Psoas muscle (tissue), 8 donors: ENCODE data around the gene COPG2. TPM values are rescaled to one million over a fixed set of nuclear protein-coding genes. Genes with fewer than 3 reads are reported as not detected.

Source experiments
- ATAC-seq, 4 donors: fragments of 200-7000 bp; cut with Tn5 transposase; one replicate each; pipeline ENCODE4 v1.9.1; 2020; ENCODE audit warnings: moderate library complexity in 3 of 4, mild to moderate bottlenecking in 2 of 4
- DNase-seq, 2 donors: peaks; one replicate each; pipeline ENCODE4 v3.0.0-alpha.2; 2020
- H3K27ac ChIP-seq: fragments of 200-600 bp; one replicate; pipeline ENCODE4 v1.8.0; 2022
- H3K27me3 ChIP-seq, 3 donors: fragments of 200-600 bp in 1 of 3; one replicate each; pipeline versions ENCODE4 v1.6.1 to v1.8.0; 2013 to 2022; ENCODE audit warnings: low read length in 2 of 3, mild to moderate bottlenecking in 2 of 3, moderate library complexity in 1 of 3; ENCODE audit not compliant: insufficient read depth in 3 of 3
- H3K36me3 ChIP-seq, 2 donors: fragments of 200-600 bp in 1 of 2; one replicate each; pipeline versions ENCODE4 v1.6.1 to v1.8.0; 2013 to 2022; ENCODE audit warnings: low read depth in 1 of 2, mild to moderate bottlenecking in 1 of 2, moderate library complexity in 1 of 2; ENCODE audit not compliant: insufficient read depth in 1 of 2
- H3K4me1 ChIP-seq: fragments of 200-600 bp; one replicate; pipeline ENCODE4 v1.8.0; 2022
- H3K4me3 ChIP-seq: fragments of 200-600 bp; one replicate; pipeline ENCODE4 v1.8.0; 2022; ENCODE audit warnings: mild to moderate bottlenecking
- H3K9me3 ChIP-seq: fragments of 200-600 bp; one replicate; pipeline ENCODE4 v1.8.0; 2022
- WGBS, 3 donors: extraction: QIAGEN DNeasy Blood & Tissue Kit; methylation state at CpG; one replicate each; pipeline versions ENCODE4 v1.1.6 to v1.1.7; 2013; 5-methylcytosine and 5-hydroxymethylcytosine counted together
- intact Hi-C, 2 donors: fragments of 100-400 bp; cut with DNase I; formaldehyde crosslinking; loops; one replicate each; pipeline versions ENCODE4 v1.11.0 to v1.14.2; 2022
- polyA plus RNA-seq, 3 donors: library from polyadenylated mRNA; stranded (reverse); fragments of 200-250 nt; gene quantifications; one replicate each; pipeline ENCODE4 v1.2.3, GENCODE V29; 2013
- total RNA-seq, 4 donors: library from RNA; stranded (reverse); fragmentation: NEBNext Ultra II Directional in 2 of 4; extraction: Animal tissue kit (Norgen Biotek cat#: 25700) in 2 of 4; gene quantifications; one replicate each; pipeline versions ENCODE4 v1.2.1 to v1.2.4, GENCODE V29; 2021 to 2023
- TF ChIP-seq, protein P1 (sequence below): fragments of 200-600 bp; IDR thresholded peaks from one replicate; pipeline ENCODE4 v1.8.0; 2022; ENCODE audit warnings: antibody characterized with exemption
- donor health status: healthy with polysubstance abuse.
- donor health status: DM: no; HTN: no; CAD: no; lungs with moderate emphysema.
- donor health status: Bipolar disorder and iron deficiency.
- donor health status: healthy.
- donor health status: DM: yes; HTN: yes; CAD: no.
- donor health status: DM: no; HTN: no; CAD: no.
- donor health status: DM: no; HTN: no; CAD: no.
- donor health status: DM: yes; HTN: yes; CAD: no.

COPG2 gene
- total and polyA plus RNA-seq, 7 donors: 9.6 to 21.5 (median 13.2) TPM

GRCh38 chr7:130703851-130704250 is 35.3 kb upstream of the COPG2 start:
- intact Hi-C loops: no loop called here
- TF ChIP-seq, protein P1, sequence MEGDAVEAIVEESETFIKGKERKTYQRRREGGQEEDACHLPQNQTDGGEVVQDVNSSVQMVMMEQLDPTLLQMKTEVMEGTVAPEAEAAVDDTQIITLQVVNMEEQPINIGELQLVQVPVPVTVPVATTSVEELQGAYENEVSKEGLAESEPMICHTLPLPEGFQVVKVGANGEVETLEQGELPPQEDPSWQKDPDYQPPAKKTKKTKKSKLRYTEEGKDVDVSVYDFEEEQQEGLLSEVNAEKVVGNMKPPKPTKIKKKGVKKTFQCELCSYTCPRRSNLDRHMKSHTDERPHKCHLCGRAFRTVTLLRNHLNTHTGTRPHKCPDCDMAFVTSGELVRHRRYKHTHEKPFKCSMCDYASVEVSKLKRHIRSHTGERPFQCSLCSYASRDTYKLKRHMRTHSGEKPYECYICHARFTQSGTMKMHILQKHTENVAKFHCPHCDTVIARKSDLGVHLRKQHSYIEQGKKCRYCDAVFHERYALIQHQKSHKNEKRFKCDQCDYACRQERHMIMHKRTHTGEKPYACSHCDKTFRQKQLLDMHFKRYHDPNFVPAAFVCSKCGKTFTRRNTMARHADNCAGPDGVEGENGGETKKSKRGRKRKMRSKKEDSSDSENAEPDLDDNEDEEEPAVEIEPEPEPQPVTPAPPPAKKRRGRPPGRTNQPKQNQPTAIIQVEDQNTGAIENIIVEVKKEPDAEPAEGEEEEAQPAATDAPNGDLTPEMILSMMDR: no peak

DNA sequence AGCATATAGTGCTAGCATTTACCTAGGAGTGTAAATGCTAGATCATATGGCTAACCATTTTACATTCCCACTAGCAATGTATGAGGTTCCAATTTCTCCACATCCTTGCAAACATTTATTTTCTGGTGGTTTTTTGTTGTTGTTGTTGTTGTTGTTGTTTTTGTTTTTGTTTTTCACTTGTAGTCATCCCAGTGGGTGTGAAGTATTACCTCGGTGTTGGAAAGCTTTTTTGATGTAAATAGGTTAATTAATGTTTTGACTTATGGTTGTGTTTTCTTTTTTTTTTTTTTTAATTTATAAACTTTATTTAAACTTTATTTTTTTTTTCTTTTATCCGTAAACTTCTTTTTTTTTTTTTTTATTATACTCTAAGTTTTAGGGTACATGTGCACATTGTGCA is 33.1 kb upstream of the COPG2 start:
- H3K27ac ChIP-seq: no peak overlapping the region
- intact Hi-C loops: no loop called here
- 92 to 97% (median 94%) methylated on average over 2 of the region's 2 CpGs for WGBS, 3 donors
- no peaks in the 10 kb centered on the region for H3K9me3 ChIP-seq
- H3K36me3 ChIP-seq: no peaks in the 10 kb centered on the region
- ATAC-seq (no peak), DNase-seq (no peak)
- H3K4me1 ChIP-seq: no peaks in the 10 kb centered on the region
- H3K4me3 ChIP-seq: no peak overlapping the region
- H3K27me3 ChIP-seq: no peaks in the 10 kb centered on the region
- TF ChIP-seq, protein P1: no peak

More at GRCh38 chr7:130703851-130704250, 35.3 kb upstream of the COPG2 start:
- no peaks in the 10 kb centered on the region for H3K36me3 ChIP-seq
- H3K27me3 ChIP-seq: no peaks in the 10 kb centered on the region
- no peaks in the 10 kb centered on the region for H3K9me3 ChIP-seq
- WGBS, 3 donors: 91 to 95% (median 95%) methylated on average over 1 of the region's 1 CpG
- H3K27ac ChIP-seq: no peak overlapping the region
- no peak overlapping the region for H3K4me3 ChIP-seq
- DNase-seq (no peak), ATAC-seq (no peak)
- no peaks in the 10 kb centered on the region for H3K4me1 ChIP-seq

GRCh38 chr7:130700760-130701159 is 32.2 kb upstream of the COPG2 start:
- WGBS, 3 donors: 95 to 100% (median 100%) methylated on average over 1 of the region's 1 CpG
- Histone ChIP-seq H3K4me3 (no peak overlapping the region), H3K4me1 (no peaks in the 10 kb centered on the region), H3K36me3 (no peaks in the 10 kb centered on the region), H3K27ac (no peak overlapping the region), H3K27me3 (no peaks in the 10 kb centered on the region), H3K9me3 (no peaks in the 10 kb centered on the region)
- intact Hi-C loops: no loop called here
- TF ChIP-seq, protein P1: no peak
- ATAC-seq (no peak), DNase-seq (no peak)

DNA sequence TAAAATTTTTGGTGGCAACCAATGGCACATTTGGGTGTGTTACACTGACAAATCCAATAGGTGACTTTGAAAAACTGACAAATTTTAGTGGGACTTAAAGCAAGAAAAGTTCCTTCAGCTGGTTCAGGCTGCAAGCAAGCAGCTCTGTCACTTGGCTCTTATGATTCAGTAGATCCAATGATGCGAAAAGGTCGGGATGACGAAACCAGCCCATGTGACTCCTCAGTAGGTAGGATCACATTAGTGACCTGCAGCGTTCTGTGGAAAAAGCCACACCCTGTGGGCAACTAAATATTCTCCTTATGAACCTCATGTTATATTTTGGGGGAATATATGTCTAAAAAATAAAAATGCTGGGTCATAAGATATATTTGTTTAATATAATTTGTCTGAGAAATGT is 31.1 kb upstream of the COPG2 start:
- Histone ChIP-seq H3K27me3 (no peaks in the 10 kb centered on the region), H3K36me3 (no peaks in the 10 kb centered on the region), H3K4me1 (no peaks in the 10 kb centered on the region), H3K4me3 (no peak overlapping the region), H3K9me3 (no peaks in the 10 kb centered on the region), H3K27ac (no peak overlapping the region)
- ATAC-seq (no peak), DNase-seq (no peak)
- intact Hi-C loops: no loop called here
- WGBS, 3 donors: 61 to 65% (median 64%) methylated on average over 4 of the region's 4 CpGs
- TF ChIP-seq, protein P1: no peak

DNA sequence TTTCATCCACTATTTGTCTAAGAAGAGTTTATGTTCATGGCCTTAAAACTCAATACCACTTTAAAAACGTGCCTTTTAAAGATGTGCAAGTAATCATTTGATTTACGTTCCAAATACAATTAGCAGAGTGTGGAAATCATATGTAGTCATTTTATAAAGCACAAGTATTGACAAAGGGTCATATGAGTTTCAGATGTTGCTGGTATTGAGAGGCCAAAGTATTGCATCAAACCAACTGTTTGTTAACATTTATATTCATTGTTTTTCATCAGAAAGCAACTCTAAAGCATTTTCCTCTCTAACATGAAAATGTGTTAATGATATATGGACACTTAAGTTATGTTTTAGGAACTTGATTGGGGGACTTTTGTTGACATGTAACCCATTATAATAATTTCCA is 29.3 kb upstream of the COPG2 start:
- H3K27ac ChIP-seq: no peak overlapping the region
- H3K36me3 ChIP-seq: no peaks in the 10 kb centered on the region
- H3K4me1 ChIP-seq: no peaks in the 10 kb centered on the region
- WGBS, 3 donors: 72 to 85% (median 78%) methylated on average over 2 of the region's 2 CpGs
- DNase-seq (no peak), ATAC-seq (no peak)
- no peaks in the 10 kb centered on the region for H3K9me3 ChIP-seq
- TF ChIP-seq, protein P1: no peak
- H3K4me3 ChIP-seq: no peak overlapping the region
- intact Hi-C loops: no loop called here
- H3K27me3 ChIP-seq: no peaks in the 10 kb centered on the region
